Adipocyte (in vitro differentiated cells): ENCODE data around the gene CASP6.
"Not testable (repeated sequence)": the region's sequence is repeated elsewhere in the genome, so short reads cannot be mapped to it uniquely, and the experiment has no call there.

Source experiments
- DNase-seq: peaks from one replicate; pipeline ENCODE4 v3.0.0-alpha.2; 2015; ENCODE audit warnings: low read depth
- H3K27me3 ChIP-seq: replicated peaks from 2 replicates; pipeline ENCODE4 v1.7.0; 2013; ENCODE audit warnings: mild to moderate bottlenecking, low read length, moderate library complexity; ENCODE audit not compliant: control insufficient read depth, insufficient read depth
- H3K36me3 ChIP-seq: 2 replicates; pipeline ENCODE4 v1.7.0; 2013; ENCODE audit warnings: low read length, mild to moderate bottlenecking, moderate library complexity; ENCODE audit not compliant: control insufficient read depth, insufficient read depth, severe bottlenecking
- H3K4me1 ChIP-seq: 2 replicates; pipeline ENCODE4 v1.7.0; 2013; ENCODE audit warnings: mild to moderate bottlenecking, low read length, moderate library complexity; ENCODE audit not compliant: control insufficient read depth, insufficient read depth
- H3K4me3 ChIP-seq: 2 replicates; pipeline ENCODE4 v1.7.0; 2013; ENCODE audit warnings: mild to moderate bottlenecking, low read length, moderate library complexity
- H3K9ac ChIP-seq: 2 replicates; pipeline ENCODE4 v1.7.0; 2013; ENCODE audit warnings: mild to moderate bottlenecking, low read length, moderate library complexity
- H3K9me3 ChIP-seq: 2 replicates; pipeline ENCODE4 v1.7.0; 2013; ENCODE audit warnings: mild to moderate bottlenecking, low read length, moderate library complexity; ENCODE audit not compliant: control insufficient read depth

CASP6 gene

GRCh38 chr4:109684727-109685126 lies 18.5 kb downstream of the CASP6 start:
- Histone ChIP-seq H3K27me3 (no peaks in the 10 kb centered on the region), H3K36me3 (peaks cover 24% of the 10 kb centered on the region), H3K9ac (no peak overlapping the region), H3K4me3 (no peak overlapping the region), H3K9me3 (no peaks in the 10 kb centered on the region), H3K4me1 (no peaks in the 10 kb centered on the region)
- DNase-seq = no peak

- H3K4me1 ChIP-seq = no peaks in the 10 kb centered on the region
- no peaks in the 10 kb centered on the region for H3K9me3 ChIP-seq
- no peak overlapping the region for H3K9ac ChIP-seq
- peaks cover 18% of the 10 kb centered on the region for H3K36me3 ChIP-seq
- H3K4me3 ChIP-seq = no peak overlapping the region
- no peak for DNase-seq
- no peaks in the 10 kb centered on the region for H3K27me3 ChIP-seq
These were observed 19.5 kb downstream of the CASP6 start for GRCh38 chr4:109683621-109684253.

- no peak for DNase-seq
These were observed 20.4 kb downstream of the CASP6 start for GRCh38 chr4:109682875-109683274.

GRCh38 chr4:109678925-109679324 lies 24.3 kb downstream of the CASP6 start:
- H3K4me1 ChIP-seq, H3K36me3 ChIP-seq, H3K27me3 ChIP-seq, H3K4me3 ChIP-seq, DNase-seq, H3K9ac ChIP-seq, H3K9me3 ChIP-seq: not testable (repeated sequence)

More at GRCh38 chr4:109682875-109683274, 20.4 kb downstream of the CASP6 start:
- no peaks in the 10 kb centered on the region for H3K27me3 ChIP-seq
- no peaks in the 10 kb centered on the region for H3K4me1 ChIP-seq
- H3K4me3 ChIP-seq = no peak overlapping the region
- no peaks in the 10 kb centered on the region for H3K9me3 ChIP-seq
- no peak overlapping the region for H3K9ac ChIP-seq
- H3K36me3 ChIP-seq = peaks cover 14% of the 10 kb centered on the region

- not testable (repeated sequence) for DNase-seq, H3K9me3 ChIP-seq, H3K4me3 ChIP-seq, H3K36me3 ChIP-seq, H3K27me3 ChIP-seq, H3K9ac ChIP-seq, H3K4me1 ChIP-seq
These were observed 24.8 kb downstream of the CASP6 start for GRCh38 chr4:109678472-109678871.

- H3K36me3 ChIP-seq = no peaks in the 10 kb centered on the region
- no peaks in the 10 kb centered on the region for H3K27me3 ChIP-seq
- no peak for DNase-seq
- no peaks in the 10 kb centered on the region for H3K9me3 ChIP-seq
- no peak overlapping the region for H3K4me3 ChIP-seq
- no peaks in the 10 kb centered on the region for H3K4me1 ChIP-seq
- H3K9ac ChIP-seq = no peak overlapping the region
These were observed 26.4 kb downstream of the CASP6 start for GRCh38 chr4:109676886-109677285.

GRCh38 chr4:109675843-109676242 lies 27.4 kb downstream of the CASP6 start:
- Histone ChIP-seq H3K4me1 (no peaks in the 10 kb centered on the region), H3K4me3 (no peak overlapping the region), H3K27me3 (no peaks in the 10 kb centered on the region), H3K36me3 (no peaks in the 10 kb centered on the region), H3K9ac (no peak overlapping the region), H3K9me3 (peaks cover 7% of the 10 kb centered on the region)
- DNase-seq = no peak

GRCh38 chr4:109675181-109675580 lies 28.1 kb downstream of the CASP6 start:
- H3K4me3 ChIP-seq = no peak overlapping the region
- H3K36me3 ChIP-seq = no peaks in the 10 kb centered on the region
- no peaks in the 10 kb centered on the region for H3K27me3 ChIP-seq
- no peak overlapping the region for H3K9ac ChIP-seq
- no peak for DNase-seq
- peaks cover 7% of the 10 kb centered on the region for H3K9me3 ChIP-seq
- no peaks in the 10 kb centered on the region for H3K4me1 ChIP-seq

- H3K27me3 ChIP-seq = no peaks in the 10 kb centered on the region
- H3K36me3 ChIP-seq = no peaks in the 10 kb centered on the region
- no peak for DNase-seq
- no peaks in the 10 kb centered on the region for H3K4me1 ChIP-seq
- H3K9me3 ChIP-seq = peaks cover 7% of the 10 kb centered on the region
- no peak overlapping the region for H3K4me3 ChIP-seq
- no peak overlapping the region for H3K9ac ChIP-seq
These were observed 29.9 kb downstream of the CASP6 start for GRCh38 chr4:109673303-109673702.

GRCh38 chr4:109672169-109672930 lies 30.9 kb downstream of the CASP6 start:
- Histone ChIP-seq H3K9ac (no peak overlapping the region), H3K4me1 (no peaks in the 10 kb centered on the region), H3K4me3 (no peak overlapping the region), H3K36me3 (no peaks in the 10 kb centered on the region), H3K9me3 (peaks cover 7% of the 10 kb centered on the region), H3K27me3 (no peaks in the 10 kb centered on the region)
- DNase-seq = no peak

GRCh38 chr4:109671350-109671749 lies 31.9 kb downstream of the CASP6 start:
- Histone ChIP-seq H3K36me3 (no peaks in the 10 kb centered on the region), H3K27me3 (no peaks in the 10 kb centered on the region), H3K4me1 (no peaks in the 10 kb centered on the region), H3K9me3 (peaks cover 7% of the 10 kb centered on the region), H3K9ac (no peak overlapping the region), H3K4me3 (no peak overlapping the region)
- DNase-seq = no peak
